HL-60 (cell line): ENCODE data around the gene RELL1.

Experiments used
- CTCF ChIP-seq: IDR thresholded peaks from one replicate; pipeline ENCODE4 v1.5.1; 2011; ENCODE audit warnings: low read length, control low read depth, inconsistent platforms; ENCODE audit not compliant: insufficient read depth
- GABPA ChIP-seq: IDR thresholded peaks from 2 replicates; pipeline ENCODE4 v1.6.1; 2012; ENCODE audit warnings: low read depth
- POLR2AphosphoS5 ChIP-seq: IDR thresholded peaks from 2 replicates; pipeline ENCODE4 v1.6.1; 2012; ENCODE audit warnings: low read depth
- REST ChIP-seq: IDR thresholded peaks from 2 replicates; pipeline ENCODE4 v1.6.1; 2012; ENCODE audit warnings: low read depth; ENCODE audit not compliant: insufficient replicate concordance
- SPI1 ChIP-seq: IDR thresholded peaks from 2 replicates; pipeline ENCODE4 v1.6.1; 2012; ENCODE audit warnings: low read depth, mild to moderate bottlenecking, borderline replicate concordance

GRCh38 chr4:37649268-37649667, 36.9 kb downstream of the RELL1 start:
- no peak for TF ChIP-seq CTCF
- TF ChIP-seq REST = no peak
- TF ChIP-seq POLR2AphosphoS5 = no peak
- no peak for TF ChIP-seq SPI1
- no peak for TF ChIP-seq GABPA
